NCI-H345 treated with DMSO at 0.1 percent for 48 hours (cell line): Measurements from ENCODE around the gene CFAP210.

ENCODE experiments used
- DNase-seq: peaks from one replicate; lab custom pipeline; 2025; ENCODE audit not compliant: unreplicated experiment; lab: John Stamatoyannopoulos, UW

Gene CFAP210

DNA sequence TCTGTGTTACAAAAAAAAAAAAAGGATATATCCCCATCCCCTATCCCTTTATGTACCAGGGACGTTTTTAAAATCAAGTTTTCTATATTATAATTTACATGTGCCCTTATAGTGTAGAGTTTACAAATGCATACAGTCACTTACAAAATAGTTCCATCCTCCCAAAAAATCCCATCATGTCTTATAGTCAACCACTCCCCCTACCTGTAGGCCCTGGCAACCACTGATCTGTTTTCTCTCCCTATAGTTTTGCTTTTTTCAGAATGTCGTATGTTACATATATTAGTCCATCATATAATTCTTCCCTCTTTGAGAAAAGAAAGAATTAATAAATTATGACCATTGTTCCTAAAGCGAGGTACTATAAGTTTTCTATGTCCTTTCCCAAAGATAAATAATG, 17.8 kb downstream of the CFAP210 start:
- no peak for DNase-seq

DNA sequence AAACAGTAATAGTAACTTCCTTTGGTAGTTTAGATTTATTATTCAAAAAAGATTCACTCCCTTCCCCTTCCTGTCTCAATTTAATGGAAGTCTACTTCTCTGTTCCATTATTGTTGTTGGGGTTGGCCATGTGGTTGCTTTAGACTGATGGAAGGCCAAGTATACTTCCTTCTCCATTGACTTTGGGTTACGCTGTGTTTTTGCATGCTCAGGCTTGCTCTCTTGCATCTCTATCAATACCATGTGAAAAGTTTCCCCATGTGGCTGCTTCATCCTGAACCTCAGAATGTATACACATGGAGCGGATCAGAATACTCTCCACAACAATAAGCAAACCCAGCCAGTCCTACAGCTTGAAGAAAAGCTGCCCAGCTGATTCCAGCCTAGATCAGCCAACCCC, 20.3 kb downstream of the CFAP210 start:
- DNase-seq = no peak

DNA sequence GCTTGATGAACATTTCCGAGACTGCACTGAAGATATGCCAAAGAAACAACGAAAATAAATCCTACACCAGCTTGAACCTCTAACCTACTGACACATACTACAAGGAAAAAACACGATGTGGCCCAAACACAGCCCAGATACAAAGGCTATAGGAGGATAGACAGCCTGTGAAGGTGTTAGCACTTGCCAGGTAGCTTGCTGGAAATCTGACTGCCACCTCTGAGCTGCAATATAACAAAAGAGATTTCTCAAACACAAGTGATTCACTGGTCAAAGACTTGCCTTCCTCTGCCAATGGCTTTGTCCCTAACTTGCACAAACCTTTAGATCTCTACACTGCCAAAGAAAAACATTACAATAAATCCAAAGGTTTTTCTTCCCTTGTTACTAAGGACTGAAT, 21.1 kb downstream of the CFAP210 start:
- DNase-seq = no peak

DNA sequence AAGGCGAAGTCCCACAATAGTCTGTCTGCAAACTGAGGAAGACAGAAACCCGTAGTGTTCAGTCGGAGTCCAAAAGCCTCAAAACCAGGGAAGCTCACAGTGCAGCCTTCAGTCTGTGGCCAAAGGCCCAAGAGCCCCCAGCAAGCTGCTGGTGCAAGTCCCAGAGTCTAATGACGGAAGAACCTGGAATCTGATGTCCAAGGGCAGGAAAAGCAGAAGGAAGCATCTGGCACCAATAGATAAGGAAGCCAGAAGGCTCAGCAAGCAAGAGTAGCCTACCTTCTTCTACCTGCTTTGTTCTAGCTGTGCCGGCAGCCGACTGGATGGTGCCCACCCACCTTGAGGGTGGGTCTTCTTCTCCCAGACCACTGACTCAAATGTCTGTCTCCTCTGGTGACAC, 21.8 kb downstream of the CFAP210 start:
- no peak for DNase-seq

DNA sequence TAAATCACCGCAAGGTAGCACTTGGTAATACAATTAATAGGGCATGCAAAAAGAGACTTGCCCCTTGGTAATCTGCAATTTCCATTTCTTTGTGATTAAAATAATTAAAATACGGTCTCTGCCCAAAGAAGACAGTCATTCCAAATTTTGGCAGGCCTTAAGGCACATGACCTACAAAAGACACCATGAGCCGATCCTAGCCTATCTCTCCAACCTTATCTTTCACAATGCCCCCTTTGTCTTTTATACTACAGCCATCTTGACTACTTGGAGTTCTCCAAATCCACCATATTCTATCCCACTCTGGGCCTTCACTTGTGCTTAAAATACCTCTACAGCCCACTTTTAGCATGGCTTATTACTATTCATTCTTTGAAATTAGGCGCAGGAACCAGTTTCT, 23.3 kb downstream of the CFAP210 start:
- DNase-seq = no peak

DNA sequence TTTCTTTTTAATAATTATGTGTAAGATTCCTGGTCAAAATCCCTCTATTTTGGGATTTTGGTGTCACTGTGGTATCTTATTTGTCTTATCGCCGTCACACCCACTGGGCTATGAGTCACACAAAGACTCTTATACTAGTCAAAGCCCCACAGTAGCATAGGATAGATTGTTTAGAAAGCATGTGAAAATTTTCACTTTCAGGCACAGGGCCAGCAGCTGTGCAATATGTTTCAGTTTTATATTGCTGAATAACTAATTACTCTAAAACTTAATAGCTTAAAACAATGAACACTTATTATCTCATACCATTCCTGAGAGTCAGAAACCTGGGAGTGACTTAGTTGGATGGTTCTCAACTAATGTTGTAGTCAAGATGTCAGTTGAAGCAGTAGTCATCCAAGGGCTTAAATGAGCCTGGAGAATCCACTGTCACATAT, 24.0 kb downstream of the CFAP210 start:
- no peak for DNase-seq

DNA sequence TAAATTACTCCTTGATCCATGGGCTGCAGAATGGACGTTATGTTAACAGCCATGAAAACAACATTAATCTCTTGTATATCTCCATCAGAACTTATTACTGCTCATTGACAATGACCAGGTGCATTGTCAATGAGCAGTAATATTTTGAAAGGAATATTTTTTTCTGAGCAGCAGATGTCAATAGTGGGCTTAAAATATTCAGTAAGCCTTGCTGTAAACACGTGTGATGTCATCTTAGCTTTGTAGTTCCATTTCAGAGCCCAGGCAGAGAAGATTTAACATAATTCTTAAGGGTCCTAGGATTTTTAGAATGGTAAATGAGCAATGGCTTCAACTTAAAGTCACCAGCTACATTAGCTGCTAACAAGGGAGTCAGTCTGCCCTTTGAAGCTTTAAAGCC, 26.6 kb downstream of the CFAP210 start:
- DNase-seq = no peak

DNA sequence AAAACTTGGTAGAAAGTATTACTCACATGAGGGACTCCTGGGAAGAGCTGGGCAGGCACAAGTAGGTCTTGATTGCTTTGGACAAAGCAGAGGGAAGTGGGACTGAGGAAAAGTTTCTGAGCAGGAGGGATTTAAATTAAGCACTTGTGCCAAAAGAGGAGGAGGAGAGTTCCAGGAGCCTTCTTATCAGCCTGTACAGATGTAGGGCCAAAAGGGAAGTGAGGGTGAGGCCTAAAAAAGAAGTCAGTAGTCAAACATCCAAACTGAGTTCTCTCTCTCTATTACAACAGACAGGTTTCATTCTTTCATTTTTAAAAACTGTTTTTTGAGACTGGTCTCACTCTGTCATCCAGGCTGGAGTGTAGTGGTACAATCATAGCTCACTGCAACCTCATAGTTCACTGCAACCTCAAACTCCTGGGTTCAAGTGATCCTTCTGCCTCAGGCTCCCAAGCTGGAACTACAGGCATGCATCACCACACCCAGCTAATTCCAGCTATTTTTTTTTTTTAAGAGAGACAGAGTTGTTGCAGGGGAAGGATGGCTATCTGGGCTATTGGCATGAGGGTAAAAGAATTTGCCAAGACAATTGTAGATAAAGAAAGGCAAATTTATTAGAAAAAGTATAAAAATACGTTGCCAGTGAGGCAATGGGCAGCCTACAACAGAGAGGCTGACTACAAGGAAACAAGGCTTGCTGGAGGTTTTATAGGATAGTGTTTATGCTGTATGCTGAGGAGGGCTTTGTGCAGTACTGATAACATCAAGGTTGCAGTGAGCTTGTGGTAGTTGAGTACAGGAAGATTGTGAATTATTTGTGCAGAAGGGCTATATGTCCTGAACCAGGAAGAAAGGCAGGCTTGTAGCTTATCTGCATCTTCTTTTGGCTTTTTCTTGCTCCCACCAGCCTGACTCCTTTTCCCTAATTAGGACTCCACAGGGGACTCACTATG, 29.0 kb downstream of the CFAP210 start:
- no peak for DNase-seq

DNA sequence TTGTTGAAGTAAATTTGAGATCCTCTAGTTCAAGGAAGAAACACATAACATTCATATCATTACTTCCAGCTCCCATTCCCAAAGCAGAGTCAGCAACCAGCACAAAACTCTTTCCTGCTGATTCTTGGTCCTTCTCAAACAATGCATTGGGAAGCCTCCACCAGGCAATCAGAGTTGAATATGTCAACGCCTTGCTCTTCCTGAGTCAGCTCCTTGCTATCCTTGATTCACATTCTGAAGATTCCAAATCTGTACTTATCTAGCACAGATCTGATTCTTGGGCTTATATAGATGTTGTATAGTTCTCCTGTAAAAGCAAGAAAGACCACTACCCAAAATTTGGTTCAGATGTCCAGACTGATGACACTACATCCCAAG, 29.6 kb downstream of the CFAP210 start:
- DNase-seq = no peak

DNA sequence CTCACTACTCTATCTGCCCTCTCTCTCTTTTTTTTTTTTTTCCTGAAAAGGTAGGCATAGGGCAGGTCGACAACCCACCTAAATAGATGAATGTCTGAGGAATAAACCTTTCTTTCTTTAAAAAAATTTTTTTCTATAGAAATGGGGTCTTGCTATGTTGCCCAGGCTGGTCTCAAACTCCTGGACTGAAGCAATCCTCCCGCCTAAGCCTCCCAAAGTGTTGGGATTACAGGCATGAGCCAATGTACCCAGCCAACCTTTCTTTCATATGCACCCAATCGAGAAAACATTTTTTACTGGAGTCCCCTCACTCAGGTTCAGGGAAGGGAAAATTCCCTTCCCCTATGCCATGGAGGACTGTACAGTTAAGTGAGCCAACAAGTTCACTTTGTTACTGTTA, 31.0 kb downstream of the CFAP210 start:
- DNase-seq = no peak

DNA sequence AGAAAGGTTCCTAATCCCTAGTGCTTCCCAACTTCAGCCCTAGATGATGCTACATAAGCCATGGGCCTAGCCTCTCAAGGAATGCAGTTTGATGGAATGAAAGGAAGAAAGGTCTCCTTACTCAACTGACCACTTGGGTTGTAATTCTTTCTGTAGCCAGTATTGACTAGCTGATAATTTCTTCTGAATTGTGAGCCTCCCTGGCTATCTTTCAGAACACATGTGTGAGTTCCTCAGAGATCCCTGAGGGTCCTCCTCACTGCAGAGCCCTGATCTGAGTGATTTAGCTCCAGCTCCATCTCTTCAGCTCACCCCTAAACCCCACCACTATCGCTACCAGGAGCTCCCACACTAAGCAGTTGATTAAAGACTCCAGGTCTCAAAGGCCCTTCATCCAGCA, 31.5 kb downstream of the CFAP210 start:
- DNase-seq = no peak

DNA sequence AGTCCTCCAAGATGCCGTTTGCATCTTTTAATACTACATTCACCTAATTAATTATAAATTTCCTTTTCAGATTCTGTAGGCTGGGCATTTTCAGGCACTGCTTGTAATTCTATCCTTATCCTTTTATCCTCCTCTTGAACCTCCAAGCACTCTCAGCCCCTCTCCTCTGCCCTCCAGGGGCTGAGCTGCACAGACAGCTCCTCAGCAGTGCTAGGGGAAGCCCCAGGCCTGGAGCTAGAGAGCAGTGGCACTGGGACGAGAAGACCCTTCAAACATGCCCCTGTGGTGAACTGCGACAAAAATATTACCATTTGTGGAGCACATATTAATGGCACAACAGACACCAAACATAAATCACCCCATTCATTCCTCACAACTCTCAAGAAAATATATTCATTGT, 32.9 kb downstream of the CFAP210 start:
- DNase-seq = no peak

DNA sequence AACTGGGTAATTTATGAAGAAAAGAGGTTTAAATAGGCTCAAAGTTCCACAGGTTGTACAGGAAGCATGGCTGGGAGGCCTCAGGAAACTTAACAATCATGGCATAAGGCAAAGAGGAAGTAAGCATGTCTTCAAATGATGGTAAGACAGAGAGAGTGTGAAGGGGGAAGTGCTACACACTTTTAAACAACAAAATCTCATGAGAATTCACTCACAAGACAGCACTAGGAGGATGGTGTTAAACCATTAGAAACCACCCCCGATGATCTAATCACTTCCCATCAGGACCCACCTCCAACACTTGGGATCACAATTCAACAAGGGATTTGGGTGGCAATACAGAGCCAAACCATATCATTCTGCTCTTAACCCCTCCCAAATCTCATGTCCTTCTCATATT, 34.9 kb downstream of the CFAP210 start:
- no peak for DNase-seq

DNA sequence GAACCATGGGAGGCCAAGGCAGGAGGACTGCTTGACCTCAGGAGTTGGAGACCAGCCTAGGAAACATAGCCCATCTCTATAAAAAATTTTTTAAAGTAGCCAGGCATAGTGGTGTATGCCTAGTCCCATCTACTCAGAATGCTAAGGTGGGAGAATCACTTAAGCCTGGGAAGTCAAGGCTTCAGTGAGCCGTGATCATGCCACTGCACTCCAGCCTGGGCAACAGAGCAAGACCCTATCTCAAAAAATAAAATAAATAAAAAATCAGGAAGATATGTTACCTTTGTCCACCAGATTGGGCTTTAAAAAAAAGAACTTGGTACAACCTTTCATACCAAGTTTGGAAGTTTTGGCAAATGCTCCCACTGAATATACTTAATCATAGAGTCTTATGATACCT, 35.3 kb downstream of the CFAP210 start:
- no peak for DNase-seq

DNA sequence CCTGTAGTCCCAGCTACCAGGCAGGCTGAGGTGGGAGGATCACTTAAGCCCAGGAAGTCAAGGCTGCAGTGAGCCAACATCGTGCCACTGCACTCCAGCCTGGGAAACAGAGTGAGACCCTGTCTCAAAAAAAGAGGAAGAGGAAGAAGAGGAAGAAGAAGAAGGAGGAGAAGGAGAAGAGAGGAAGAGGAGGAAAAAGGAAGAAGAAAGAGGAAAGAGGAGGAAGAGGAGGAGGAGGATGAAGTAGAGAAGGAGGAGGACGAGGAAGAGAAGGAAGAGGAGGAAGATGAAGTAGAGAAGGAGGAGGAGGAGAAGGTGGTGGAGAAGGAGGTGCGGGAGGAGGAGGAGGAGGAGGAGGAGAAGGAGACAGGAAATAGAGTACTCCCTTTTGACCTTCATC, 38.0 kb downstream of the CFAP210 start:
- DNase-seq = no peak

DNA sequence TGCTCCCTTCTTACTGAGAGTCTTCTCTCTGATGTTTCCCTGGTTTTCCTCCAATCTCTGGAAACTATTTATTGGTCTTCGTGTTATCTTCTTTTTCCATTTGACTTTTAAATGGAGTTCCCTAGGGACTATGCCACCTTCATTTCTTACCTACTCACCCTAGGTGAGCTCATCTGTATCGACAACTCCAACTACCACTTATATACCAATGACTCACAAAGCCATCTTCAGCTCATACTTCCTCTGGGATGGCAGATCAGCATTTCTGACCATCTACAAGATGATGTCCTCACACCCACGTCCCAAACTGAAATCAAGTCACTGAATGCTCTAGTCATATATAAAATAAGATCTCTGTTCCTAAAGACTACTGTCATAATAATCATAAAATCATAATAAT, 40.6 kb downstream of the CFAP210 start:
- no peak for DNase-seq

DNA sequence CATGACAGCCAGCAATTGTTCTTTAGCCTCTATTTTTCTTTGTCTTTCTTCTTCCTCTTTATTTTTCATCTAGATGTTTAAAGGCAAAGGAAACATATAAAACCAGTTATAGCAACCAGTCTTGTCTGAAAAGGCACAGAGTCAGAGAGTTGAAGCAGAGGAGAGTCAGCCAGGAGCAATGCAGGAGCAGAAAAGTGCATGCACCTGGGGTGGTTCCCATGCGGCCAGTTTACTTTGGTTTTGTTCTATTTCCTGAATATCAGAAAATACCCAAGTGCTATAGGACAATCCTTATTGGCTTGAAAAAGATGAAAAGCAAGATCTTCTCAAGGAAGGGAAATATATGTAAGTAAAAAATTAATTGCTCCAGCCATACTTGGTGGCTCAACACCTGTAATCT, 44.9 kb downstream of the CFAP210 start:
- DNase-seq = no peak

DNA sequence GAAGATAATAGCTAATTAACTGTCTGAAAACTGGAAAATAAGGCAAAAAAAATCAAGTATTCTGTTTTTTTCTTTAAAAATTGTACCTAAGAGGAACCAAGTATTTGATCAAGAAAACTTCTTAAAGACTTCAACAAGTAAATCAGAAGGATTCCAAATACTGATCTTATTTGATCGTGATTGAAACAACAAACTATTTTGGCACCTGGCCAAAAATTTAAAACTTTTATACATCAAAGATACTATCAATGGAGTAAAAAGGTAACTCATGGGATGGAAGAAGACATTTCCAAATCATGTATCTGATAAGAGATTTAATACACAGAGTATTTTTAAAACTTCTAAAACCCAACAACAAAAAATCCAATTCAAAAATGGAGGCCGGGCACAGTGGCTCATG, 46.7 kb downstream of the CFAP210 start:
- DNase-seq = no peak

DNA sequence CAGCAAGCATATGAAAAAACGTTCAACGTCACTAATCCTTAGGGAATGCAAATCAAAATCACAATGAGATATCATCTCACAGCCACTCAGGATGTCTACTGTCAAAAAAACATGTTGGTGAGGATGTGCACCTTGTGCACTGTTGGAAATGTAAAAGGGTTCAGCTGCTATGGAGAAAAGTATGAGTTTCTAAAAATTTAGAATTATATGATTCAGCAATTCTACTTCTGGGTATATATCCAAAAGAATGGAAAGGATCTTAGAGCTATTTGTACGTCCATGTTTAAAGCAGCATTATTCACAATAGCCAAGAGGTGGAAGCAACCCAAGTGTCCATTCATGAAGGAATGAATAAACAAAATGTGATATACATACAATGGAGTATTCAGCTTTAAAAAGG, 50.0 kb downstream of the CFAP210 start:
- DNase-seq = no peak

DNA sequence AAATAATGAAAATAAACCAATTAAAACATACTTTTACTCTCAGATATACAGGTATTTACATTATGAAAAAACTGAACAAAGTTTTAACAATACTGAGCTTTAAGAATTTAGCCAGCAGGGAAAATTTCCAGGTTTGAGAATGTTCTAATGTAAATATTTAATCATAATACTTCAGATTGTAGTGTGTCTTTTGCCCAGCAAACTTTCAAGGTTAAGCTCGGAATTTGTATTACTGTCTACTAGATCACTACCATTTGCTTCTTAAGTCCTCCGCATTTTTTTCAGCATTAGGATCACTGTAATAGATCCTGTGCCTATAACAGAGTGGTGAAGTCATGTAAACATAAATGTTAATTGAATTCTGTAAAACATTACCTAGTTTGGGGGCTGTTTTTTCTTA, 52.7 kb downstream of the CFAP210 start:
- no peak for DNase-seq

DNA sequence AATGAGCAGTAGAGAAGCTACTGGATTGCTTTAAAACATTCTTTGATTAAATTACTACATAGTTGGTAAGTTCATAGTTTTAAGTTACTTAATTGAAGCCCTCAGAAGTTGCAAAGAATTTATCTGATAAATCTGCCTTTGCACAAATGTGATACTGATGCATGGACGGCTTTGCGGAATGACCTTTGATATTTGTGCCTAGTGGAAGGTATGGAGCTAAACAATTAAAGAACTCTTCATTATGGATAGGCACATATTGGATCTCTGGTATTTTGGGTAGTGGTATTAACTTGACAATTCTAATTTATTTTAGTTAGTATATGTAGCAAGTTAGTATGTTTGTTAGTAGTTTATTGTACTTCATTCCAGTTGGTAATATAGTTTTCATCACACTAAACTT, 54.1 kb downstream of the CFAP210 start:
- DNase-seq = no peak

DNA sequence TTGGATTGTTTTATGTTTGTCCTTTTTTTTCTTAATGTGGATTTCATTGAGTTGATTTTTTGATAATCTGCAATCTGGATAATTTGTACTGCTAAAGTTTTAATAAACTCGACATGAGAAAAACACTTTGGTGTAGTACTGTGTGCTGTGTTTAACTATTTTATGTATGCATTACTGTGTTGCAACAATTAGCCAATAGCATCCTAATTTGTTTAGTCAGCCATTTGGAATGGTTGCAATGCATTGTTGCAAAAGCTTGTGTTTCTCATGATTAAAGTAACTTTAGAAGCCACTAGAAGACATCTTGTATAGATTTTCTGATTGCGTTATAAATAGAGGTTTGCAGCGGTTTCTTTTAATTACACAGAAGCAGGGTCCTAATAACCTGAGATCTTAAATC, 56.6 kb downstream of the CFAP210 start:
- DNase-seq = no peak

DNA sequence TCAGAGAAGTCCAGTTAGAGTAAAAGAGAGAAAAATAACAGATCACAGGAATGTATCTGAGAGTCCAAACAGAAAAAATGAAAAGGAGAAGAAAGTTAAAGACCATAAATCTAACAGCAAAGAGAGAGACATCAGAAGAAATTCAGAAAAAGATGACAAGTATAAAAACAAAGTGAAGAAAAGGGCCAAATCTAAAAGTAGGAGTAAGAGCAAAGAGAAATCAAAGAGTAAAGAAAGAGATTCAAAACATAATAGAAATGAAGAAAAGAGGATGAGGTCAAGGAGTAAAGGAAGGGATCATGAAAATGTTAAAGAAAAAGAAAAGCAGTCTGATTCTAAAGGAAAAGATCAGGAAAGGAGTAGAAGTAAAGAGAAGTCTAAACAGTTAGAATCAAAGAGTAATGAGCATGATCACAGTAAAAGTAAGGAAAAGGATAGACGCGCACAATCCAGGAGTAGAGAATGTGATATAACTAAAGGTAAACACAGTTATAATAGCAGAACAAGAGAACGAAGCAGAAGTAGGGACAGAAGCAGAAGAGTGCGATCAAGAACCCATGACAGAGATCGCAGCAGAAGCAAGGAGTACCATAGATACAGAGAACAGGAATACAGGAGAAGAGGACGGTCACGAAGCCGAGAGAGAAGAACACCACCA, 57.6 kb downstream of the CFAP210 start:
- no peak for DNase-seq
